Germinal center (tissue), 1 donor: Measurements from ENCODE around the gene NAPG.
"Not testable (repeated sequence)": the region's sequence is repeated elsewhere in the genome, so short reads cannot be mapped to it uniquely, and the experiment has no call there.

Experiments
- DNase-seq: peaks from one replicate; pipeline ENCODE4 v3.0.0; 2012; ENCODE audit warnings: mixed read lengths, low spot score

The NAPG gene

DNA sequence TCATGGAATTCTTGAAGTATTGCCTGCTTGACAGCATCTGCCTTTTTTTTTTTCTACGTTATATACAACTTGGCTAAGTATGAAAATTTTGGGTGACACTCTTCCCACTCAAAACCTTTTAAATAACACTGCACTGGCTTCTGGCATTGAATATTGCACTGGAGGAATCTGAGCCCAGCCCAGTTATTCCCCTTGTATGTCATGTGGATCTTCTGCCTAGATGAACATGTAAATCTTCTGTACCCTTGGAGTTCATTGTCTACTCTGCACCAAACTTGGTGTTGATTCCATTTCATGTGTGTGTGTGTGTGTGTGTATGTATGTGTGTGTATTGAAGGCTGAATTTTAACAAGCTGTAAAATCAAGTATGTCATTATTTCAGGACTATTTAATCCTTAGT lies 59.4 kb downstream of the NAPG start:
- no peak for DNase-seq

DNA sequence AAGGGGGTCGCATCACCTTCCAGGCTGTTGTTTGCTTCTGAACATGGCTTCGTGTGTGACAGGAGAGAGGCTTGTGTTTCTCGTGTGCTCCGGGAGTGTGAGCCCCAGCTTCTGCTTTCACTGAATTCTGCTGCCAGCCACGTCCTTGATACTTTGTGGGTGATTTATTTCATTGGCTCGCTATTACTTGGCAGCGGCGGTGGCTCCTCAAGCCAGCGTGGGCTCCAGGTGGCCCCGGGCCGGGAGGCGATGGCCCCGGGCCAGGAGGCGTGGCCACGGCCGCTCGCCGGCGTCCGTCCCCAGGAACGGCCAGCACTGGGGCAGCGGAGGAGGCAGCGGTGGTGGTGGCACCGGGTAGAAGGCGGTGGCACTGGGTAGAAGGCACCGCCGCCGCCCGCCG lies 63.1 kb downstream of the NAPG start:
- DNase-seq, result no peak

DNA sequence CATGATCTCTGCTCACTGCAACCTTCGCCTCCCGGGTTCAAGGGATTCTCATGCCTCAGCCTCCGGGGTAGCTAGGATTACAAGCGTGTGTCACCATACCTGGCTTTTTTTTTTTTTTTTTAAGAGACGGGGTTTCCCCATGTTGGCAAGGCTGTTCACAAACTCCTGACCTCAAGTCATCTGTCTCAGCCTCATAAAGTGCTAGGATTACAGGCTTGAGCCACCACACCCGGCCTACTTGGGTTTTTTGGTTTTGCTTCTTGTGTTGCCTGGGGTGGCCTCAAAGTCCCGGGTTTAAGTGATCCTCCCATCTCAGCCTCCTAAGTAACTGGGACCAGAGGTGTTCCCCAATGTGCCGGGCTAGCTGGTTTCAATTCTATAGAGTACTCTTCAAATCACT lies 64.6 kb downstream of the NAPG start:
- DNase-seq, result no peak

DNA sequence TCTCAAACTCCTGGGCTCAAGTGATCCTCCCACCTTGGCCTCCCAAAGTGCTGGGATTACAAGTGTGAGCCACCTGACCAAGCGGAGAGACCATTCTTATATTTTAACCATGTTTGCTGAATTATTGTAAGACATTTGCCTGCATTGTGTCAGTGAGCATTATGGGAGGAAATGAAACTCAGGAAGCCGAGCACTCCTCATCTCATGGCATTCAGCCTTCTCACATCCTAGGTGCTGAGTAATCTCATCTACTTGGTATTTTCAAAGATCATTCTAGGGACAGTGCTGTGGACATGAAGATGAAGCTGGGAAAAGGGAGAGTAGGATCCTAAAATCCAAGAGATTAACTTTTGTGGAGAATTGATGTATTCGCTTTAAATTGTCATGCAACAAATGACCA lies 66.1 kb downstream of the NAPG start:
- no peak for DNase-seq

DNA sequence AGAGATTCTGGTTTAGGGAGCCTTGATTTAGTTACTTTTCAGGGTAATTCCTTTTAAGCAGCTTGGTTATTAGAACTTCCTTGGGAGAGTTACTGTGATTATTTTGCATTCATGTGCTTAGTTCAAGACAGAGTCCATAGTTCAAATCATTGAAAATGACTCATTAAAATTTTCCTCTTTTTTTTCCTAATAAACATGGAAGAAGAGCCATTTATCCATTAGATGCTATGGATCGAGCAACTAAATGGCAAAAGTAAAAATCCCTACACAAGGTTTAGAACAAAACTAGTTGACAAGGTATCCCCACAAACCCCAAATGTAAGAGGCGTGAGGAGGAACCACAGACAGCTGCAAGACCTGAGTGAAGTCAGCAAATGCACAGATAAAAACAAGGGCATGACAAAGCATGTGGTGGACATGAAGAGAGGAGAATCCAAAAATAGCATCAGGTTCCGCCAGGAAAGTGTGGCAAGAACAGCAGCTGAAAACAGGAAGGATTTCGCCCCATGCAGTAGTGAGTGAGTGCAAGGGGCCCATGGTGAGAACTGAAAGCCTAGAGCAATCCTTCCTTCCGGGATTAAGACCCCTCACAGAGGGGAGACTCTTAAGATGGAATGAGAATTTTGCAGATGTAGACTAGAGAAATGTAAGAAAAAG lies 67.7 kb downstream of the NAPG start:
- not testable (repeated sequence) for DNase-seq

DNA sequence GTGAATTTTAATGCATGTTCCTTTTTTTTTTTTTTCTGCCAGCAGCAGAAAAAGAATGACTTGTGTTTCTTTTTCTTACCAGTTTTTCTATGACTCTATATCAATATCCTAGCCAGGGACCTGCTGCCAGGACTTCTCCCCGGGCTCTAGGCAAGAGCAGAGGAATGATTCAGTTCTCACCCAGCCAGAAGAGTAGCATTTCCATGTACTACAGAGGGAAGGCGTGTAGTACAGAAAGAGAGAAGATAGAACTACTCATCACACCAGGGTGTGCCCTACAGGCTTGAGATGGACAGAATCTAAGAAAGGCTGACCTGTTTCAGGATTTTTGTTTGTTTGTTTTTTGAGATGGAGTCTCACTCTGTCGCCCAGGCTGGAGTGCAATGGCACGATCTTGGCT lies 70.1 kb downstream of the NAPG start:
- DNase-seq, result not testable (repeated sequence)

DNA sequence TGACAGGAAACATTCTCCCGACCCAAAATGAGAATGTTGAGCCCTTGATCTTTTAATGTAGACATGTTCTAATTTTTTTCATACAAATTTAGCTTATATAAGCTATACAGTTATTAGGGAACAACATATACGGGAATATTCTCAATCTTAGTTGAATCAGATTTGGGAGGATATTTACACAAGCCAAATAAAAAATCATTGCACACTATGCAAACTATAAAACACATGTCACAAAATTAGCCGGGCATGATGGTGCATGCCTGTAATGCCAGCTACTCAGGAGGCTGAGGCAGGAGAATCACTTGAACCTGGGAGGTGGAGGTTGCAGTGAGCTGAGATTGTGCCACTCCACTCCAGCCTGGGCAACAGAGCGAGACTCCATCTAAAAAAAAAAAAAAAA lies 71.9 kb downstream of the NAPG start:
- not testable (repeated sequence) for DNase-seq

DNA sequence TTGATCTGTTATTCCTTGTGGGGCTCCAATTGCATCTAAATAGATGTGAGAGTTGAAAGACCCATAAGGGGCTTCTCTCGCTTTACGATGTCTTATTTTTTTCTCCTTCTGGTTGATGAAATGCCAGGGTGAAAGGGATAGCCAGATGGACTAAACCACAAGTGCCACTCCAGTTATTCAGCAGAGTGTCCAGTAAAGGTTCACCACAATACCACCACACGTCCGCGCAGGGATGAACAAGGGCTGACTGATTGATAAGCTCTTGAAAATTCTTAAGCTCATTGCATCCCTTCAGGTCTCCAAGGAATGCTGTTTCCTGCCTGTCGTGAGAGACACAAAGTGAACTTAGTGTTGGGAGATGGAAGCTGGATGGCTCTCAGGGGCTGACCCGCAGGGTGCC lies 74.9 kb downstream of the NAPG start:
- not testable (repeated sequence) for DNase-seq
